GM21717 (cell line): ENCODE data around the gene MPP3.
"Not testable (repeated sequence)": the region's sequence is repeated elsewhere in the genome, so short reads cannot be mapped to it uniquely, and the experiment has no call there.

ENCODE experiments used
- ATAC-seq: cut with Tn5 transposase; IDR thresholded peaks from one replicate; pipeline ENCODE4 v1.9.1; 2021; ENCODE audit warnings: mild to moderate bottlenecking, moderate library complexity; ENCODE audit not compliant: unreplicated experiment

MPP3 gene

GRCh38 chr17:43864161-43864984, 31.4 kb upstream of the MPP3 start:
- ATAC-seq, result no peak

GRCh38 chr17:43861960-43862359, 29.0 kb upstream of the MPP3 start:
- no peak for ATAC-seq

GRCh38 chr17:43860927-43861622, 28.1 kb upstream of the MPP3 start:
- ATAC-seq, result no peak

- ATAC-seq, result no peak
These were observed 27.3 kb upstream of the MPP3 start for GRCh38 chr17:43860077-43860725.

- no peak for ATAC-seq
These were observed 25.1 kb upstream of the MPP3 start for GRCh38 chr17:43857957-43858600.

- ATAC-seq, result no peak
These were observed 24.2 kb upstream of the MPP3 start for GRCh38 chr17:43857141-43857540.

- no peak for ATAC-seq
These were observed 23.2 kb upstream of the MPP3 start for GRCh38 chr17:43856141-43856540.

- ATAC-seq, result no peak
These were observed 22.1 kb upstream of the MPP3 start for GRCh38 chr17:43855061-43855460.

- no peak for ATAC-seq
These were observed 21.6 kb upstream of the MPP3 start for GRCh38 chr17:43854498-43854897.

GRCh38 chr17:43853546-43853945, 20.6 kb upstream of the MPP3 start:
- no peak for ATAC-seq

- no peak for ATAC-seq
These were observed 19.6 kb upstream of the MPP3 start for GRCh38 chr17:43852571-43852970.

- no peak for ATAC-seq
These were observed 16.2 kb upstream of the MPP3 start for GRCh38 chr17:43849116-43849515.

GRCh38 chr17:43848601-43849000, 15.7 kb upstream of the MPP3 start:
- no peak for ATAC-seq

GRCh38 chr17:43846963-43847371, 14.0 kb upstream of the MPP3 start, which contains the start of gene CD300LG:
TSS of gene CD300LG (plus strand) at chr17:43847176. CDS start at chr17:43847217, 41 bp downstream.
- no peak for ATAC-seq

GRCh38 chr17:43846221-43846712, 13.3 kb upstream of the MPP3 start:
- ATAC-seq, result peak; percentile 59

GRCh38 chr17:43845766-43846165, 12.8 kb upstream of the MPP3 start:
- ATAC-seq, result no peak

GRCh38 chr17:43844241-43844640, 11.3 kb upstream of the MPP3 start:
- ATAC-seq, result no peak

GRCh38 chr17:43842975-43843325, 10.0 kb upstream of the MPP3 start:
- ATAC-seq, result no peak

- not testable (repeated sequence) for ATAC-seq
These were observed 9.4 kb upstream of the MPP3 start for GRCh38 chr17:43842091-43842974.

- no peak for ATAC-seq
These were observed 8.3 kb upstream of the MPP3 start for GRCh38 chr17:43841282-43841681.
